Body of pancreas (tissue), 4 donors: ENCODE results near the gene COX6A2.

ENCODE experiments used
- POLR2A ChIP-seq, 3 donors: fragments of 450-650 bp; IDR thresholded peaks; one replicate each; pipeline ENCODE4 v1.6.1; 2016; ENCODE audit warnings: antibody characterized with exemption in 3 of 3, mild to moderate bottlenecking in 2 of 3
- TF ChIP-seq, protein P1 (sequence below), 7 experiments: fragments of 450-650 bp in 4 of 7; fragments of 200-600 bp in 3 of 7; sonication (generic) in 3 of 7; IDR thresholded peaks; one replicate each; pipeline ENCODE4 v1.5.1; 2016 to 2019; ENCODE audit warnings: antibody characterized with exemption in 7 of 7

DNA sequence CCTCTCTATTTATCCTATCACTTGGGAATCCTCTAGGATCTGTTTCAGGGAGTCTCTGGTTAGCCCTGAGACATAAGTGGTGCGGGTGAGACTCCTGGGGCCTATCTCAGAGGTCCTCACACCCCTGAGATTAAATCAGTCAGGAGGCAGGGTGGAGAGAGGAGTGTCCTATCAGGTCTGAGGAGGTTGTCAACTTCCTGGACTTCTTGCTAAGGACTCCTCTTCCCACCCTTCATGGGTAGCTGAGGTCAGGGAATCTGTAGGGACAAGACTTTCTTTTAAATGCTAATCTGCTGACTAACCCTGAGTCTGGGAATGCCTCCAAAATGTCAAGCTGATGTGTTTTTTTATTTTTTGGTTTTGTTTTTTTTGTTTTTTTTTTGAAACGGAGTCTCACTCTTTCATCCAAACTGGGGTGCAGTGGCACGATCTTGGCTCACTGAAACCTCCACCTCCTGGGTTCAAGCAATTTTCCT is 24.5 kb upstream of the COX6A2 start:
- TF ChIP-seq, protein P1, sequence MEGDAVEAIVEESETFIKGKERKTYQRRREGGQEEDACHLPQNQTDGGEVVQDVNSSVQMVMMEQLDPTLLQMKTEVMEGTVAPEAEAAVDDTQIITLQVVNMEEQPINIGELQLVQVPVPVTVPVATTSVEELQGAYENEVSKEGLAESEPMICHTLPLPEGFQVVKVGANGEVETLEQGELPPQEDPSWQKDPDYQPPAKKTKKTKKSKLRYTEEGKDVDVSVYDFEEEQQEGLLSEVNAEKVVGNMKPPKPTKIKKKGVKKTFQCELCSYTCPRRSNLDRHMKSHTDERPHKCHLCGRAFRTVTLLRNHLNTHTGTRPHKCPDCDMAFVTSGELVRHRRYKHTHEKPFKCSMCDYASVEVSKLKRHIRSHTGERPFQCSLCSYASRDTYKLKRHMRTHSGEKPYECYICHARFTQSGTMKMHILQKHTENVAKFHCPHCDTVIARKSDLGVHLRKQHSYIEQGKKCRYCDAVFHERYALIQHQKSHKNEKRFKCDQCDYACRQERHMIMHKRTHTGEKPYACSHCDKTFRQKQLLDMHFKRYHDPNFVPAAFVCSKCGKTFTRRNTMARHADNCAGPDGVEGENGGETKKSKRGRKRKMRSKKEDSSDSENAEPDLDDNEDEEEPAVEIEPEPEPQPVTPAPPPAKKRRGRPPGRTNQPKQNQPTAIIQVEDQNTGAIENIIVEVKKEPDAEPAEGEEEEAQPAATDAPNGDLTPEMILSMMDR (IDR thresholded peaks at IDR 0.05) = no peak
- TF ChIP-seq POLR2A (IDR thresholded peaks at IDR 0.05) = no peak
